Putamen (tissue), 1 donor: ENCODE data around the gene ZKSCAN4.

Source experiments
- DNase-seq: peaks from one replicate; pipeline ENCODE4 v3.0.0-alpha.2; 2016; ENCODE audit warnings: low spot score

ZKSCAN4 gene

GRCh38 chr6:28252009-28252975, at the start of gene ZKSCAN4:
Gene ZKSCAN4, minus strand, starts transcription at chr6:28252269. Its CDS starts 289 bp downstream, at chr6:28251980.
- DNase-seq = peak; percentile 88

- DNase-seq = no peak
These were observed 44.5 kb upstream of the ZKSCAN4 start for GRCh38 chr6:28296520-28297060.

DNA sequence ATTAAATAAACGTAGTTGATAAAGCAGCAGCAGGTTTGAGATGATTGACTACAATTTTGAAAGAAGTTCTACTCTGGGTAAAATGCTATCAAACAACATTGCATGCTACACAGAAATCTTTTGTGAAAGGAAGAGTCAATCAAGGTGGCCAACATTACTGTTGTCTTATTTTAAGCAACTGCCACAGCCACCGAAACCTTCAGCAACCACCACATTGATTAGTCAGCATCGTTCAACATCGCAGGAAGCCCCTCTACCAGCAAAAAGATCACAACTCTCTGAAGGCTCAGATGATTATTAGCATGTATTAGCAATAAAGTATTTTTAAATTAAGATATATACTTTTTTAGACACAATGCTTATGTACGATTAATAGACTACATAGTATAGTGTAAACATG, 43.3 kb upstream of the ZKSCAN4 start:
- no peak for DNase-seq

GRCh38 chr6:28291573-28291972, 39.5 kb upstream of the ZKSCAN4 start:
- DNase-seq = no peak

DNA sequence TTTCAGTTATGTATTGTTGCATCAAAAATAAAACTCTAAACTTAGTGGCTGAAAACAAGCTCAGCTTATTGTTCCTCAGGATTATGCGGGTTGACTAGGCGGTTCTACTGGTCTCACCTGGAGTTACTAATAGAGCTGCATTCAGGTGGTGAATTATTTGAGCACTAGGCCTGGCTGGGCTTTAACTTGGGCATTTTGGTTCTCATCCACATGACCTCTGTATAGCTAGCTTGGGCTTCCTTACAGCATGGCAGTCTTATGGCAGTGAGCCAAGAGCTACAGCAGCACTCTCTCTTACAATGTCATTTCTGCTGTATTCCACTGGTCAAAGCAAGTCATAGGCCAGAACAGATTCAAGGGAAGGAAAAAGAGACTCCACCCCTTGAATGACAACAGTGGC, 30.9 kb upstream of the ZKSCAN4 start:
- no peak for DNase-seq

GRCh38 chr6:28281288-28282064, 29.4 kb upstream of the ZKSCAN4 start, which contains the start of gene PGBD1:
Gene PGBD1, plus strand, starts transcription at chr6:28281572. Its CDS starts 2,242 bp downstream, at chr6:28283814.
- peak; percentile 54 for DNase-seq

GRCh38 chr6:28280595-28281287, 28.7 kb upstream of the ZKSCAN4 start:
- DNase-seq = no peak

DNA sequence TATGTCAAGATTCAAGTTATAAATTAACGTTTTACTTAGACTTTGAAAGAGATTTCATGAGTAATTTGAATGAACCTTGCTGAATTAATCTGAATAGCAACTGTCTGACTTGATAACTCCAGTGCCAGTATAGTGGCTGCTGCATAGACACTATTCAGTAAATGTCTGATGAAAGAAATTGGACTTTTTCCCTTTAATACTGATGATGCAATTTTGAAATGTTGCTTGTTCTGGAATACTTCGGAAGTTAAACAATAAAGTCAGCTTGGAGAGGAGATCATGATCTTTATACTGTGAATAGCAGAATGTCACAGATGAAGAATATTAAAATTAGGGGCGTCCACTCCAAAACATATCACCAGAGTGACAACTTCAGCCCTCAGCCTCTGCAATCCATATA, 25.7 kb upstream of the ZKSCAN4 start:
- no peak for DNase-seq

DNA sequence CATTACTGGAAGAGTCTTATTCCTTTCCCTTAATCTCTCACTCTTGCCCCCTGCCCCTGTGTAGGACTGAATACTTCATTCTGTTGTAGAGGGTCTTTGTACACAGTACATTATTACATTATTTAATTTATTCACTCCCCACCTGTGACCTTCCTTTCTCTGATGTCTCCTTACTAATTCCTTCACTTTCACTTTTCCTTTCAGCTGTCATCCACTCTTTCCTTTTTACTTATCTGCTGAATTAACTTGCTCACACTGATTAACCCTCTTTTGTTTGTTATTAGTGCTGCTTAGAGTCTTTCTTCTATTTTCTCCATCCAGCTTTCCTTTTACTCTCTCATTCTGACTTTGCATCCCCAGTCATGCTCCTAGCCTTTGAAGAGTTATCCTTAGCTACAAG, 22.8 kb upstream of the ZKSCAN4 start:
- no peak for DNase-seq

DNA sequence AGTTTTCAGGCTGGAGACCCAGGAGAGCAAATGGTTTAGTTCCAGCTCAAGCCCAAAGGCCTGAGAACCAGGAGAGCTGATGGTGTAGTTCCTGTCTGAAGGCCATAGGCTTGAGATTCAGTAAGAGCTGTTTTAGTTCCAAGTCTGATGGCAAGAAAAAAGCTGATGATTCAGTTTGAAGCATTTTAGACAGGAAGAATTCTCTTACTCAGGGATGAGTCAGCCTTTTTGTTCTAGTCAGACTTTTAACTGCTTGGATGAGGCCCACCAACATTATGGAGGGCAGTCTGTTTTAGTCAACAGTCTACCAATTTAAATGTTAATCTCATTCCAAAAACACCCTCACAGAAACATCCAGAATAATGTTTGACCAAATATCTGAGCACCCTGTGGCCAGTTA, 17.4 kb upstream of the ZKSCAN4 start:
- DNase-seq = no peak

- DNase-seq = no peak
These were observed 15.6 kb upstream of the ZKSCAN4 start for GRCh38 chr6:28267695-28268059.

DNA sequence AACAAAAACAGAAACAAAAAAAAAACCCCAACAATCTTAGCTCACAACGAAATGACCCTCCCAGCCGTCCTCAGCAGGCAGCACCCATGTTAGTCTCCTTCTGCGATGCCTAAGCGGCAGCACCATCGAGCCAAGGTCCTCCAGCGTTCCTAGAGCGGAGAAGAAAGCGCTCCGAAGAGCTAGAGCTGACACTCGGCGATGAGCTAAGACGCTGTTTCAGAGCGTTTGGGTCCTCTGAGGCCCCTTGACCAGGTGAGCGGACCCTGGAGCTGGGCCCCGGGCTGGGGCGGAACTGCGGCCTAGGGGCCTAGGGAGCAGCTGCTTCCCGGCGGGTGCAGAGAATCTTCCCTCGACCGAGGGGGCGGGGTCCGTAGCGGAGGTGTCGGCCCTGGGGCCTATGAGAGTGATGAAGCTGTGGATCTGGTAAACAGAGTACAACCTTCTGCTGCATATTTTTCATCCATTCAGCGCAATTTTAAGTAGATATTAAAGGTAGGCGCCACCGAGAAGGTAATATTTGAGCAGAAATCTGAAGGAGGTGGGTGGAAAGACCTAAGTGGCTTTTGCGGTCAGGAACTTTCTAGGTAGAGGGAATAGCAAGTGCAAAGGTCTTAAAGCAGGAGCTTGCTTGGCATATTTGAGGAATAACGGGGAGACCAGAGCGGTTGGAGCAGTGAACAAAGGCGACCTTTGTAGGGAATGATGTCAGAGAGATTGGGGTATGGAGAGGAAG, 15.1 kb upstream of the ZKSCAN4 start, which contains the start of gene ZSCAN26:
ZSCAN26 (plus strand) TSS at position 182 of the 733 bp plus-strand sequence. CDS start 4,777 bp downstream, outside the sequence.
- peak; percentile 88 for DNase-seq

- DNase-seq = no peak
These were observed 14.5 kb upstream of the ZKSCAN4 start for GRCh38 chr6:28266563-28266961.

DNA sequence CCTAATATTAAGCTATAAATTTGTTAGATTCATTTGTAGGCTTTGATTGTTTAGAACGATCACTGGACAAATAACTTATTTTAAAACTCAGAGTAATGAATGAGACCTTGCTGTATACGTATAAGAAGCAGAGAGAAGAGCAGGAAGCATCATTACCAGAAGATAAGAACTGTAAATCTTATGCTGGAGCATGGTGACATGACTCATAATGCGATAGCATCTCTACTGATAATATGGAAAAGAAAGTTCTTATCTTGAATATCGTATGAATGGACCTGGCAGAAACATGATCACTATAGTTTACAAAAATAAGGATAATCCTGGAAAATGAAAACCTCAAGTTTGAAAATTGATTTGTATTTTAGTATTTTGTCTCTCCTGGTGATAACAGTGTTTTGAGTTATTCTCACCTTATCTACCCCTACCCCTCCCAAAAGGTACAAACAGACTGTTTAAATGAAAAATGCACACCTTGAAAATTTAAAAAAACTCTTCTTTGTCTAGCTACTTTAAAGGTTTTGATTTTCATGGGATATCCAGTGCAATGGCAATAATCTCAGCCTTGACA, 12.8 kb upstream of the ZKSCAN4 start:
- DNase-seq = no peak

- no peak for DNase-seq
These were observed 11.9 kb upstream of the ZKSCAN4 start for GRCh38 chr6:28263922-28264321.

GRCh38 chr6:28258877-28259777, 7.1 kb upstream of the ZKSCAN4 start, which contains the start of gene NKAPL:
Gene NKAPL, plus strand, starts transcription at chr6:28259297. Its CDS starts 75 bp downstream, at chr6:28259372.
- DNase-seq = peak; percentile 76

DNA sequence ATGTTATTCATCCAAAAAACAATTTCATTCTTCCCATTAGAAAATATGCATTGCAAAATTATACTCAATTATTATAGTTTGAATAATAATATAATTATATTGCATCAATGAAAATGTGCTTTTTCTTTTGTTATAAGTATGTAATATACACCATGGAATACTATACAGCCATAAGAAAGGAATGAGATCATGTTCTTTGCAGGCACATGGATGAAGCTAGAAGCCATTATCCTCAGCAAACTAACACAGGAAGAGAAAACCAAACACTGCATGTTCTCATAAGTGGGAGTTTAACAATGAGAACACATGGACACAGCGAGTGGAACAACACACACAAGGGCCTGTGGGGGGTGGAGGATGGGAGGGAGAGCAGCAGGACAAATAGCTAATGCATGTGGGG, 5.0 kb upstream of the ZKSCAN4 start:
- no peak for DNase-seq

- DNase-seq = no peak
These were observed 2.1 kb upstream of the ZKSCAN4 start for GRCh38 chr6:28254121-28254519.

DNA sequence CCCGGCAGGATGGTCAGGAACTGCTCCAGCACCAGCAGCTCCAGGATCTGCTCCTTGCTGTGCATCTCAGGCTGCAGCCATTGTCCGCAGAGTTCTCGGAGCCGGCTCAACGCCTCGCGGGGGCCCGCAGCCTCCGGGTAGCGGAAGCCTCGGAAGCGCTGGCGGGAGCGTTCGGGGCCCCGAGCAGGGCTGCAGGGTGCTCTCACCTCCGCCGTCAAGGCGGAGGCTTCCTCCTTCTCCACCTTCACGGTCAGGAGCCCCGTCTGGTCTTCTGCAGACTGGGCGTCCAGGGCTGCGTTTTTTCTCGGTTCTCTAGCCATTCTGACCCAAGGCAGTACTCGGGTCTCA, 434 bp downstream of the ZKSCAN4 start:
- DNase-seq = no peak

DNA sequence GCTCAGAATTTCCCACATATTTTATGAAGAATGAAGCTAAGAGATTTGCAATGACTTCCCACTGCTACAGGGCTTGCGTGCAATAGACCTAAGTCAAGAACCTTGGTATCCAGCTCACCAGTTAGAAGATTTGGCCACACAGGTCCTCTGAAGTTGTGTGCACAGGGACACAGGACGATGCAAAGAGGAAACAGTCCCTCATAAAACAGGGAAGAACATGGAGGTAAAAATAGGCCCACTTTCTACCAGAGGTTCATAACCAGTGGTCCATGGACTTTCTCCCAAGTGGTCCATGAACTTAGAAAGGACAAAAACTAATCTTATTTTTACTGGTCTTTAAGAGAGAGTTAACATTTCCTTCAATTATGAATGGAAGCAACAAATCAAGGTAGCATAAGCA, 1.3 kb downstream of the ZKSCAN4 start:
- DNase-seq = no peak
